ENCODE data around the gene CPNE8.

- TF ChIP-seq CTCF (IDR thresholded peaks at IDR 0.05) (no peak), REST (IDR thresholded peaks at IDR 0.05; ENCODE audit: insufficient read depth in 1 of 2, low read depth in 2 of 2, low read length in 1 of 2) (no peak), POLR2AphosphoS5 (IDR thresholded peaks at IDR 0.05; ENCODE audit: low read depth, low read length) (no peak), TCF7L2 (IDR thresholded peaks at IDR 0.05; ENCODE audit: low read depth, low read length) (no peak), SIN3A (IDR thresholded peaks at IDR 0.05; ENCODE audit: borderline replicate concordance, insufficient read depth, low read depth, low read length) (no peak)
Measured at GRCh38 chr12:38926501-38926900, 21.1 kb upstream of the CPNE8 start.

All from Panc1 (cell line).